Measurements from ENCODE around the gene IRX2. TPM values are rescaled to one million over a fixed set of nuclear protein-coding genes. Genes with fewer than 3 reads are reported as not detected.

The IRX2 gene
- total RNA-seq, 1 donor from 2014 or later = not detected

- DNase-seq (ENCODE audit: low spot score) (no peak), ATAC-seq (no peak)
Measured at GRCh38 chr5:2699231-2699630, 52.2 kb downstream of the IRX2 start.

DNA sequence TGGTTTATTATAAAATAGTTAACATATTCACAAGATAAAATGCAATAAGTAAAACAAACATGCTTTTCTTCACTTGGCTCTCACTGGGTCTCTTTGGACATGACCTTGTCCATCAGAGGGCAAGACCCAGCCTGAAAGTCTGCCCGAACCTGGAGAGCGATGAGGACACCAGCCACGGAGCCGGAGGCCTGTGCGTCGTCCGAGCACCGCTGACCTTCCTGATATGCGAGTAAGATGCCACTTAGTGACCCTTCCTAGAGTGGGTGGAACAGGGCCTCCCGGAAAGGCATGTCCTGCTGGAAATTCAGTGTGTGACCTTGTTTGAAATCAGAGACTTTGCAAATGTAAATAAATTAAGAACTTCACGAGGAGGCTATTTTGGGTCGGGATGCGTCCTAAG lies 52.9 kb downstream of the IRX2 start:
- ATAC-seq = no peak
- DNase-seq (ENCODE audit: low spot score) = no peak

DNA sequence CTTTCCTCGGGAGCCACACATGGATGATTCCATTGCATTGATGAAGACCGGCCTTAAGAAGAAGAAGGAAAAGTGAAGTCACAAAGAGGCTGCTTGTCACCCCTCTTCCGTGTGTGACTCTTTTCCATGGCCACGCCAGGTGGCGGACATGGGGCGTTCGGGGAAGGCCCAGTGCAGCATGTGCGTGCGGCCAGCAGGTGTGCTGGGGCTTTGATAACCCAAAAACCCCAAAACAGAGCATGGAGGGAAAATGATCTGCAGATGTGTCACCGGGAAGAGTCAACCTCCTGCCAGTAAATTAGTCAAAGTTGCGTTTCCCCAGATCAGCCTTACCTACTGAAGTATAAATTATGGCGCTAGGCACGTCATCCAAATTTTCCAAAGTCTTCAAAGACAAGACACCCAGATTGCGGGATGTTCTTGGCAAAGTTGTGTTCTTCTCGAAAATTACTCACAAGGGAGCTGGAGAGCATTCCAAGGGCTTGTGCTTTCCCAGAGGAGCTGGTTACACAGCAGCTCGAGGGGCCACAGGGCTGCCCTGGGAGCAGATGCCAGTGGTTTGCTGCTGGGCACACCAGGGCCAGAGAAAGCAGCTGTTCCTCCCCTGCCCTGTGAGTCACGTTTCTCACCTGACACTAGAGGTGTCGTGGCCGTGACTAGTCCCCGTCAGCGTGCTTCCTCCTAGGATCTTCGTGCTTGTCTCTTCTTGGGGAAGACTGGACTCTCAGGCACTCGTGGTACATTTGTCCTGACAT lies 53.9 kb downstream of the IRX2 start:
- DNase-seq (ENCODE audit: low spot score) (no peak), ATAC-seq (no peak)

DNA sequence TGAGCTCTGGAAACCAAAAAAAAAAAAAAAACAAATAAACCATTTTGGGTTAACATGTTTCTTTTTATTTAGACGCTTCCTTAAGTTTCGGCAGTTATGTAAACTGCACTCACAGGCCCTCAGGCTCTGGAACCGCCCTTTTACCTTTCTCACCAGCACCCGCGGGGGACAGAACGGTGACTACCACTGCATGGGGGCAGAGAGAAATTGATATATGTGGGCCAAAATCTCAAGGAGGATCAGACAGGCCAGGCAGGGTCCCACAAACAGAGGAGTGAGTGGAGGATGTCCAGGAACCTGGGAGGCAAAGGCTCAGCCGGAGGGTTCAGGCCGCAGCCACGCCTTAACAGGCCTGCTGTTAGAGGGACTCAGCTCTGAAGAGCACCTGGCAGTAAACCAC lies 54.4 kb downstream of the IRX2 start:
- DNase-seq (ENCODE audit: low spot score) = no peak
- no peak for ATAC-seq
